Fibroblast of mammary gland (primary cell): ENCODE results near the gene MRPS16.

Experiments
- DNase-seq: peaks from one replicate; pipeline ENCODE4 v3.0.0-alpha.2; 2010; ENCODE audit warnings: low read depth
- H3K4me3 ChIP-seq: 2 replicates; pipeline ENCODE4 v1.5.1; 2011; ENCODE audit warnings: low read depth, mild to moderate bottlenecking, low read length, moderate library complexity; ENCODE audit not compliant: control insufficient read depth
- CTCF ChIP-seq: conservative IDR thresholded peaks from 2 replicates; pipeline ENCODE4 v1.5.1; 2011; ENCODE audit warnings: low read depth, low read length, inconsistent platforms; ENCODE audit not compliant: control insufficient read depth, insufficient read depth

Gene MRPS16

GRCh38 chr10:73251683-73252444 is 580 bp downstream of the MRPS16 start:
- TF ChIP-seq CTCF, result no peak
- peak overlapping the region; percentile 89 for H3K4me3 ChIP-seq
- DNase-seq, result peak; percentile 30

GRCh38 chr10:73248259-73248724 is 4.2 kb downstream of the MRPS16 start:
- no peak overlapping the region for H3K4me3 ChIP-seq
- DNase-seq, result peak; percentile 41

GRCh38 chr10:73247509-73248258 is 4.8 kb downstream of the MRPS16 start:
- TF ChIP-seq CTCF, result no peak
- H3K4me3 ChIP-seq, result peak overlapping the region; percentile 88
- DNase-seq, result peak; percentile 8

More at GRCh38 chr10:73248259-73248724, 4.2 kb downstream of the MRPS16 start:
- TF ChIP-seq CTCF, result no peak

- peak; percentile 91 for DNase-seq
- peak within 1 kb of the TSS; percentile 88 for H3K4me3 ChIP-seq
- TF ChIP-seq CTCF, result no peak
Observed at GRCh38 chr10:73246646-73247508, 5.6 kb downstream of the MRPS16 start, which contains the start of gene DNAJC9. Gene DNAJC9, minus strand, starts transcription at chr10:73247255. Its CDS starts 66 bp downstream, at chr10:73247189.

- no peak for DNase-seq
- peak overlapping the region; percentile 88 for H3K4me3 ChIP-seq
- TF ChIP-seq CTCF, result no peak
Observed at GRCh38 chr10:73246322-73246645, 6.2 kb downstream of the MRPS16 start.

- peak; percentile 15 for DNase-seq
- peak overlapping the region; percentile 88 for H3K4me3 ChIP-seq
- TF ChIP-seq CTCF, result no peak
Observed at GRCh38 chr10:73244866-73245477, 7.5 kb downstream of the MRPS16 start.
